ENCODE results near the gene PLVAP.

PLVAP gene

DNA sequence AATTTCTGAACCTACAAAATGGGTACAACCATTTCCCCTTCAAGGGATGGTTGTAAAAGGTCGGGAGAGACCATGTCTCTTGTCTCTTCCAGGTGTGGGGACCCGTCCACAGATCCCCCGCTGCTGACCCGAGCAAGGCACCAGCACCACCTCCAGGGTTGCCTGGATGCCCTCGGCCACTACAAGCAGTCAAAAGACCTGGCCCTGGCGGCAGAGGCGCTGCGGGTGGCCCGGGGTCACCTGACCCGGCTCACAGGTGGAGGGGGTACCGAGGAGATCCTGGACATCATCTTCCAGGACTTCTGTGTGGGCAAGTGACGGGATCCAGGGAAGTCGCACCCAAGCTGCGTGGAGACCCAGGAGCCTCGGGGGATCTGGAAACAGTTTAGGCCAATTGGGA, 35.8 kb downstream of the PLVAP start:
- Histone ChIP-seq H3K23ac (ENCODE audit: low read length) (no peak overlapping the region), H3K4me1 (ENCODE audit: control insufficient read depth, low read depth, low read length) (no peaks in the 10 kb centered on the region), H3K9ac (ENCODE audit: low read length) (no peak overlapping the region), H4K5ac (ENCODE audit: low read length) (no peak overlapping the region), H3K36me3 (ENCODE audit: control insufficient read depth, insufficient read depth, low read length) (no peaks in the 10 kb centered on the region), H3K18ac (ENCODE audit: low read length) (no peak overlapping the region), H3K4me2 (ENCODE audit: low read length) (no peak overlapping the region), H3K27ac (ENCODE audit: low read depth, low read length) (no peak overlapping the region), H2BK120ac (ENCODE audit: low read depth, low read length) (no peak overlapping the region), H2BK5ac (ENCODE audit: low read length) (no peak overlapping the region), H2AK5ac (ENCODE audit: low read length) (no peak overlapping the region), H3K27me3 (ENCODE audit: insufficient read depth, low read length, poor library complexity) (no peaks in the 10 kb centered on the region), H4K8ac (ENCODE audit: low read depth, low read length) (no peak overlapping the region), H3K79me1 (ENCODE audit: low read length) (peaks cover 2% of the 10 kb centered on the region), H3K56ac (ENCODE audit: low read length) (no peak overlapping the region), H2BK15ac (replicated peaks; ENCODE audit: low read depth) (no peak overlapping the region), H3K4me3 (ENCODE audit: low read length) (no peak overlapping the region), H3K4ac (ENCODE audit: low read depth, low read length) (no peak overlapping the region), H3K79me2 (ENCODE audit: control insufficient read depth, insufficient read depth, low read length) (no peaks in the 10 kb centered on the region)
- DNase-seq: no peak
- WGBS (ENCODE audit: extremely low coverage, insufficient coverage, low lambda C conversion rate): no CpG with 5 or more reads among the region's 15 CpGs

DNA sequence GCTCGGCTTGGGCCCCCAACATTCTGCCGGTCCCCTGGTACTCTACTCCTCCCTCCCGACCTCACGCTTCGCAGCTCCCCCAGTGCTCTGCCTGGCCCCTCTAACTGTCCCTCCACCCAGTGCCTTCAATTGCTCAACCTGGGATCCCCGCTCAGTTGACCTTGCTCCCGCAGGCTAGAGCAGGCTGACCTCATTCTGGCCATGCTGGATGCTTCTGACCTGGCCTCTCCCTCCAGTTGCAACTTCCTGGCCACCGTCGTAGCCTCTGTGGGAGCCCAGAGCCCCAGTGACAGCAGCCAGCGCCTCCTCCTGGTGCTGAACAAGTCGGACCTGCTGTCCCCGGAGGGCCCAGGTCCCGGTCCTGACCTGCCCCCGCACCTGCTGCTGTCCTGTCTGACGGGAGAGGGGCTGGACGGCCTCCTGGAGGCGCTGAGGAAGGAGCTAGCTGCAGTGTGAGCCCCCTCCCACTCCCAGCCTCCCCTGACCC, 36.2 kb downstream of the PLVAP start:
- no peaks in the 10 kb centered on the region for H3K79me2 ChIP-seq (ENCODE audit: control insufficient read depth, insufficient read depth, low read length)
- H2BK120ac ChIP-seq (ENCODE audit: low read depth, low read length): no peak overlapping the region
- H4K8ac ChIP-seq (ENCODE audit: low read depth, low read length): no peak overlapping the region
- H3K4me3 ChIP-seq (ENCODE audit: low read length): no peak overlapping the region
- H3K23ac ChIP-seq (ENCODE audit: low read length): no peak overlapping the region
- H2BK15ac ChIP-seq (replicated peaks; ENCODE audit: low read depth): no peak overlapping the region
- no peak overlapping the region for H2BK5ac ChIP-seq (ENCODE audit: low read length)
- no peaks in the 10 kb centered on the region for H3K27me3 ChIP-seq (ENCODE audit: insufficient read depth, low read length, poor library complexity)
- H3K9ac ChIP-seq (ENCODE audit: low read length): no peak overlapping the region
- H3K27ac ChIP-seq (ENCODE audit: low read depth, low read length): no peak overlapping the region
- H3K79me1 ChIP-seq (ENCODE audit: low read length): peaks cover 2% of the 10 kb centered on the region
- no peak overlapping the region for H3K4ac ChIP-seq (ENCODE audit: low read depth, low read length)
- no peak overlapping the region for H2AK5ac ChIP-seq (ENCODE audit: low read length)
- DNase-seq: peak; percentile 79
- H3K18ac ChIP-seq (ENCODE audit: low read length): no peak overlapping the region
- no peaks in the 10 kb centered on the region for H3K4me1 ChIP-seq (ENCODE audit: control insufficient read depth, low read depth, low read length)
- no peak overlapping the region for H4K5ac ChIP-seq (ENCODE audit: low read length)
- no peaks in the 10 kb centered on the region for H3K36me3 ChIP-seq (ENCODE audit: control insufficient read depth, insufficient read depth, low read length)
- H3K56ac ChIP-seq (ENCODE audit: low read length): peak overlapping the region; percentile 35
- WGBS (ENCODE audit: extremely low coverage, insufficient coverage, low lambda C conversion rate): no CpG with 5 or more reads among the region's 17 CpGs
- no peak overlapping the region for H3K4me2 ChIP-seq (ENCODE audit: low read length)

DNA sequence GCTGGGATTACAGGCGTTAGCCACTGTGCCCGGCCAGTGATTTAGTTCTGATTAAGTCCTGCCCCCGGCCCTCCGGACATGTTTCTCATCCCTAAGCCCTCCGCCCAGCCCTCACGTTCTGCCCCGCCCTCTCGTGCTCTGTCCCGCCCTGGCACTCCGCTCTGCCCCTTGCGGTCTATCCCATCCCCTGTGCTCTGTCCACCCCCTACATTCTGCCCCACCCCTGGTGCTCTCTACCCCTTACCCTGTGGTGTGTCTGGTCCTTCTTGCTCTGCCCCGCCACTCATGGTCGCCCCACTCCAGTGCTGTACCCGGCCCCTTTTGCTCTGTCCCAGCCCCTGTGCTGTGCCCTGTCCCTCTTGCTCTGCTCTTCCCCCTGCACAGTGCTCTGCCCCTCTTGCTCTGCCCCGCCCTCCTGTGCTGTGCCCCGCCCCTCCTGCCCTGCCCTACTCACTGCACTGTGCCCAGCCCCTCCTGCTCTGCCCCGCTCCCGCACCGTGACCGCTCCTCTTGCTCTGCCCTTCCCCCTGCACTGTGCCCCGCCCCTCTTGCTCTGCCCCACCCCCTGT, 36.8 kb downstream of the PLVAP start:
- no peak overlapping the region for H4K8ac ChIP-seq (ENCODE audit: low read depth, low read length)
- H4K5ac ChIP-seq (ENCODE audit: low read length): no peak overlapping the region
- H3K79me2 ChIP-seq (ENCODE audit: control insufficient read depth, insufficient read depth, low read length): no peaks in the 10 kb centered on the region
- peak overlapping the region; percentile 42 for H3K4me2 ChIP-seq (ENCODE audit: low read length)
- no peaks in the 10 kb centered on the region for H3K27me3 ChIP-seq (ENCODE audit: insufficient read depth, low read length, poor library complexity)
- WGBS (ENCODE audit: extremely low coverage, insufficient coverage, low lambda C conversion rate): no CpG with 5 or more reads among the region's 21 CpGs
- H3K9ac ChIP-seq (ENCODE audit: low read length): peak overlapping the region; percentile 45
- peaks cover 2% of the 10 kb centered on the region for H3K79me1 ChIP-seq (ENCODE audit: low read length)
- no peak overlapping the region for H2BK15ac ChIP-seq (replicated peaks; ENCODE audit: low read depth)
- no peaks in the 10 kb centered on the region for H3K4me1 ChIP-seq (ENCODE audit: control insufficient read depth, low read depth, low read length)
- H3K23ac ChIP-seq (ENCODE audit: low read length): no peak overlapping the region
- H2BK5ac ChIP-seq (ENCODE audit: low read length): no peak overlapping the region
- H3K36me3 ChIP-seq (ENCODE audit: control insufficient read depth, insufficient read depth, low read length): no peaks in the 10 kb centered on the region
- no peak overlapping the region for H3K18ac ChIP-seq (ENCODE audit: low read length)
- no peak overlapping the region for H2BK120ac ChIP-seq (ENCODE audit: low read depth, low read length)
- H3K4ac ChIP-seq (ENCODE audit: low read depth, low read length): no peak overlapping the region
- H2AK5ac ChIP-seq (ENCODE audit: low read length): no peak overlapping the region
- no peak overlapping the region for H3K4me3 ChIP-seq (ENCODE audit: low read length)
- no peak overlapping the region for H3K27ac ChIP-seq (ENCODE audit: low read depth, low read length)
- peak overlapping the region; percentile 78 for H3K56ac ChIP-seq (ENCODE audit: low read length)
- peak; percentile 90 for DNase-seq

DNA sequence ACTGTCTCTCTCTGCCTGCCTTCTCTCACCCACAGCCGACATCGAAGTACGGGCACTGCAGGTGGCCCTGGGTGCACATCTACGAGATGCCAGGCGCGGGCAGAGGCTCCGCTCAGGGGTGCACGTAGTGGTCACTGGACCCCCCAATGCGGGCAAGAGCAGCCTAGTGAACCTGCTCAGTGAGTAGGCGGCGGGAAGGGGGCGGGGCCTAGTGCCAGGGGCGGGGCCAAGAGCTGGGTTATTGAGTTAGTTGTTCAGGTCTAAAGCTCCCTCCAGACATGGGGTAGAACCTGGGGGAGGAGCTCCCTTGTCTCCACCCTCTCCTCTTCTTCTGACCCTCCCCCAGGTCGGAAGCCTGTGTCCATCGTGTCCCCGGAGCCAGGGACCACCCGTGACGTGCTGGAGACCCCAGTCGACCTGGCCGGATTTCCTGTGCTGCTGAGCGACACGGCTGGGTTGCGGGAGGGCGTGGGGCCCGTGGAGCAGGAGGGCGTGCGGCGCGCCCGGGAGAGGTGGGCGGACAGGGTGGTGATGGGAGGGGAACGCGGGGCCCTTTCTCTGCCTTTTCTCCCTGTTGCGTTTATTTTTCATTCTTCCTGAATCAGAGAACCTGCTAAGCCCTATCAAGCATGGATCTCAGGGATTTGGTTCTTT, 37.9 kb downstream of the PLVAP start:
- no peaks in the 10 kb centered on the region for H3K27me3 ChIP-seq (ENCODE audit: insufficient read depth, low read length, poor library complexity)
- no peak overlapping the region for H2AK5ac ChIP-seq (ENCODE audit: low read length)
- H2BK120ac ChIP-seq (ENCODE audit: low read depth, low read length): no peak overlapping the region
- no peak overlapping the region for H3K27ac ChIP-seq (ENCODE audit: low read depth, low read length)
- no peak overlapping the region for H4K8ac ChIP-seq (ENCODE audit: low read depth, low read length)
- H4K5ac ChIP-seq (ENCODE audit: low read length): no peak overlapping the region
- H3K79me1 ChIP-seq (ENCODE audit: low read length): peaks cover 2% of the 10 kb centered on the region
- no peak overlapping the region for H2BK15ac ChIP-seq (replicated peaks; ENCODE audit: low read depth)
- H3K4ac ChIP-seq (ENCODE audit: low read depth, low read length): no peak overlapping the region
- no peak overlapping the region for H3K9ac ChIP-seq (ENCODE audit: low read length)
- no peak overlapping the region for H3K4me3 ChIP-seq (ENCODE audit: low read length)
- H3K4me2 ChIP-seq (ENCODE audit: low read length): no peak overlapping the region
- peak; percentile 44 for DNase-seq
- no CpG with 5 or more reads among the region's 34 CpGs for WGBS (ENCODE audit: extremely low coverage, insufficient coverage, low lambda C conversion rate)
- no peak overlapping the region for H2BK5ac ChIP-seq (ENCODE audit: low read length)
- no peaks in the 10 kb centered on the region for H3K79me2 ChIP-seq (ENCODE audit: control insufficient read depth, insufficient read depth, low read length)
- H3K36me3 ChIP-seq (ENCODE audit: control insufficient read depth, insufficient read depth, low read length): no peaks in the 10 kb centered on the region
- H3K56ac ChIP-seq (ENCODE audit: low read length): no peak overlapping the region
- no peak overlapping the region for H3K18ac ChIP-seq (ENCODE audit: low read length)
- H3K4me1 ChIP-seq (ENCODE audit: control insufficient read depth, low read depth, low read length): no peaks in the 10 kb centered on the region
- H3K23ac ChIP-seq (ENCODE audit: low read length): no peak overlapping the region

DNA sequence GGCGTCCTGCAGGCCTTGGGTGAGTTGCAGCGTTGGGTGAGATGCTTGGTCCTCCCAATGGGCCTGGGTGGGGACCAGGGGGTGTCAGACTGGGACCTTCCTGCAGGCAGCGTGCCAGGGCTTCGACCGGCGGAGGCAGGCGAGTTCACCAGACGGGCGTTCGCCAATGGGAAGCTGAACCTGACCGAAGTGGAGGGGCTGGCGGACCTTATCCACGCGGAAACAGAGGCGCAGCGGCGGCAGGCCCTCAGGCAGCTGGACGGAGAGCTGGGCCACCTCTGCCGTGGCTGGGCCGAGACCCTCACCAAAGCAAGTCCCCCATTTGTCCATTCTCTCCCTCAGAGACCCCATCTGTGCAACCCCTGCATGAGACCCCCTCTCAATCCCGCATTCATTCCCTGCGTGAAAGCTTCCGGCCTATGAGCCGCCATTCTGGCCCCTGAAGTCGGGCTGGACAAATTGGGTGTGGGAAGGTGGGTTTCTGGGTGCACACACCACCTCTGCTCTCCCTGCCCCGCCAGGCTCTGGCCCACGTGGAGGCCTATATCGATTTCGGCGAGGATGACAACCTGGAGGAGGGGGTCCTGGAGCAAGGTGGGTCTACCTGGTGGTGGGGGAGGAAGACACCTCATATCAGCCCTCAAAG, 38.6 kb downstream of the PLVAP start:
- H3K9ac ChIP-seq (ENCODE audit: low read length): peak overlapping the region; percentile 98
- H3K27ac ChIP-seq (ENCODE audit: low read depth, low read length): no peak overlapping the region
- no peak overlapping the region for H4K5ac ChIP-seq (ENCODE audit: low read length)
- H3K79me1 ChIP-seq (ENCODE audit: low read length): peaks cover 2% of the 10 kb centered on the region
- no peak overlapping the region for H3K23ac ChIP-seq (ENCODE audit: low read length)
- H3K56ac ChIP-seq (ENCODE audit: low read length): peak overlapping the region; percentile 97
- H2BK120ac ChIP-seq (ENCODE audit: low read depth, low read length): no peak overlapping the region
- H3K79me2 ChIP-seq (ENCODE audit: control insufficient read depth, insufficient read depth, low read length): no peaks in the 10 kb centered on the region
- peak overlapping the region; percentile 54 for H3K4me2 ChIP-seq (ENCODE audit: low read length)
- no peak for DNase-seq
- no peak overlapping the region for H3K18ac ChIP-seq (ENCODE audit: low read length)
- no CpG with 5 or more reads among the region's 30 CpGs for WGBS (ENCODE audit: extremely low coverage, insufficient coverage, low lambda C conversion rate)
- H2AK5ac ChIP-seq (ENCODE audit: low read length): no peak overlapping the region
- no peak overlapping the region for H2BK15ac ChIP-seq (replicated peaks; ENCODE audit: low read depth)
- no peak overlapping the region for H3K4ac ChIP-seq (ENCODE audit: low read depth, low read length)
- no peaks in the 10 kb centered on the region for H3K36me3 ChIP-seq (ENCODE audit: control insufficient read depth, insufficient read depth, low read length)
- no peak overlapping the region for H4K8ac ChIP-seq (ENCODE audit: low read depth, low read length)
- no peak overlapping the region for H3K4me3 ChIP-seq (ENCODE audit: low read length)
- no peak overlapping the region for H2BK5ac ChIP-seq (ENCODE audit: low read length)
- H3K4me1 ChIP-seq (ENCODE audit: control insufficient read depth, low read depth, low read length): no peaks in the 10 kb centered on the region
- H3K27me3 ChIP-seq (ENCODE audit: insufficient read depth, low read length, poor library complexity): no peaks in the 10 kb centered on the region
